GM13976 (cell line): Measurements from ENCODE around the gene ACTRT1.

Experiments
- DNase-seq: peaks from one replicate; pipeline ENCODE4 v3.0.0; 2012; ENCODE audit warnings: low spot score
- CTCF ChIP-seq: IDR thresholded peaks from 2 replicates; pipeline ENCODE4 v1.5.1; 2012; ENCODE audit warnings: borderline replicate concordance, mild to moderate bottlenecking; ENCODE audit not compliant: insufficient read depth; ENCODE audit errors: extremely low read depth, missing control alignments, control extremely low read depth
- in situ Hi-C: fragments of 300-500 bp; cut with MboI; formaldehyde crosslinking; loops from one replicate; pipeline ENCODE4 v1.12.0; 2022; ENCODE audit warnings: low sequenced_read_pairs, mixed read lengths, inconsistent platforms; ENCODE audit not compliant: unreplicated experiment

ACTRT1 gene

DNA sequence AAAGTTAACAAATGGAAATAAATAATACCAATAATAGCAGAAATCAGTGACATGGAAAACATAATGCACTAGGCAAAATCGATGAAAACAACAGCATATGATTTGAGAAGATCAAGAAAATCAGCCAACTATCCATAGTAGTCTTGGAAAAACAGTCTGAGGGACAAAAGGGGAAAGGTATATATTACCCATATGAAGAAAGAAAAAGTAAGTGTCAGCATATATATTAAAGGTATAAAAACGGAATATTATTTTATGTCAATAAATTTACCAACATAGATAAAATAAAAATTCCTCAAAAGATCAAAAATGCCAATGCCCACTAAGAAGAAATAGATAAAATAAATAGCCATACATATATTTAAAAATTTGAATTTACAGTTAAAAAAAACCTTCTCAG, 33.0 kb downstream of the ACTRT1 start:
- TF ChIP-seq CTCF: no peak
- DNase-seq: no peak
- in situ Hi-C loops: no loop called here

- no peak for TF ChIP-seq CTCF
- DNase-seq: no peak
- in situ Hi-C loops: no loop called here
These were observed 40.2 kb downstream of the ACTRT1 start for GRCh38 chrX:128012015-128012414.

GRCh38 chrX:128007882-128008281, 44.3 kb downstream of the ACTRT1 start:
- no peak for TF ChIP-seq CTCF
- no peak for DNase-seq
- in situ Hi-C loops: no loop called here
